Loucy (cell line): ENCODE measurements around the gene GRM5.

Source experiments
- H2AFZ ChIP-seq: fragments of 200-600 bp; sonication (generic); 2 replicates; pipeline ENCODE4 v1.6.0; 2016; ENCODE audit warnings: antibody characterized with exemption, mild to moderate bottlenecking, low read length, moderate library complexity
- H3F3A ChIP-seq: fragments of 200-600 bp; 2 replicates; pipeline ENCODE4 v1.6.0; 2016; ENCODE audit warnings: antibody characterized with exemption, low read depth, mild to moderate bottlenecking
- H3K27me3 ChIP-seq: fragments of 200-600 bp; sonication (generic); 2 replicates; pipeline ENCODE4 v1.6.1; 2014; ENCODE audit warnings: low read length, mild to moderate bottlenecking; ENCODE audit not compliant: insufficient read depth, poor library complexity, severe bottlenecking
- H3K36me3 ChIP-seq: fragments of 200-600 bp; sonication (generic); 2 replicates; pipeline ENCODE4 v1.6.1; 2016; ENCODE audit warnings: low read length; ENCODE audit not compliant: insufficient read depth
- H3K4me1 ChIP-seq: fragments of 200-600 bp; sonication (generic); 2 replicates; pipeline ENCODE4 v1.5.1; 2014; ENCODE audit warnings: low read length, mild to moderate bottlenecking; ENCODE audit not compliant: insufficient read depth, poor library complexity, severe bottlenecking
- H3K4me2 ChIP-seq: fragments of 200-600 bp; sonication (generic); 2 replicates; pipeline ENCODE4 v1.6.0; 2014; ENCODE audit warnings: antibody characterized with exemption, low read length, low read depth, mild to moderate bottlenecking; ENCODE audit not compliant: poor library complexity, severe bottlenecking
- H3K4me3 ChIP-seq: fragments of 200-600 bp; sonication (generic); 2 replicates; pipeline ENCODE4 v1.5.1; 2014; ENCODE audit warnings: low read length, mild to moderate bottlenecking, mixed read lengths; ENCODE audit not compliant: poor library complexity, severe bottlenecking
- H3K79me2 ChIP-seq: fragments of 200-600 bp; sonication (generic); 2 replicates; pipeline ENCODE4 v1.6.1; 2014; ENCODE audit warnings: low read length; ENCODE audit not compliant: insufficient read depth
- H3K9ac ChIP-seq: fragments of 200-600 bp; sonication (generic); 2 replicates; pipeline ENCODE4 v1.6.0; 2014; ENCODE audit warnings: mild to moderate bottlenecking, low read depth, low read length, moderate library complexity; ENCODE audit not compliant: poor library complexity, severe bottlenecking
- H3K9me2 ChIP-seq: fragments of 200-600 bp; sonication (generic); replicated peaks from 2 replicates; pipeline ENCODE4 v1.6.1; 2016; ENCODE audit warnings: low read depth, low read length, mixed read lengths
- H3K9me3 ChIP-seq: fragments of 200-600 bp; sonication (generic); 2 replicates; pipeline ENCODE4 v1.6.1; 2014; ENCODE audit warnings: mild to moderate bottlenecking, antibody characterized with exemption, low read length, low read depth; ENCODE audit not compliant: insufficient read depth
- H4K20me1 ChIP-seq: fragments of 200-600 bp; sonication (generic); 2 replicates; pipeline ENCODE4 v1.6.0; 2014; ENCODE audit warnings: antibody characterized with exemption, low read length, mild to moderate bottlenecking; ENCODE audit not compliant: insufficient read depth, poor library complexity, severe bottlenecking
- CTCF ChIP-seq: fragments of 200-600 bp; sonication (generic); conservative IDR thresholded peaks from 2 replicates; pipeline ENCODE4 v1.5.1; 2014; ENCODE audit warnings: mild to moderate bottlenecking, antibody characterized with exemption, low read length
- EZH2phosphoT487 ChIP-seq: fragments of 200-600 bp; IDR thresholded peaks from 2 replicates; pipeline ENCODE4 v1.6.1; 2018; ENCODE audit warnings: antibody characterized with exemption, mild to moderate bottlenecking, moderate library complexity, borderline replicate concordance

Gene GRM5

DNA sequence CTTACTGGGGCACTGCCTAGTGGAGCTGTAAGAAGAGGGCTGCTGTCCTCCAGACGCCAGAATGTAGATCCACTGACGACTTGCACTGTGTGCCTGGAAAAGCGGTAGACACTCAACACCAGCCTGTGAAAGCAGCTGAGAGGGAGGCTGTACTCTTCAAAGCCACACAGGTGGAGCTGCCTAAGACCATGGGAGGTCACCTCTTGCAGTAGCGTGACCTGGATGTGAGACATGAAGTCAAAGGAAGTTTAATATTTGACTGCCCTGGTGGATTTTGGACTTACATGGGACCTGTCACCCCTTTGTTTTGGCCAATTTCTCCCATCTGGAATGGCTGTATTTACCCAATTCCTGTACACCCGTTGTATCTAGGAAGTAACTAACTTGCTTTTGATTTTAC lies 531.6 kb downstream of the GRM5 start:
- no peaks in the 10 kb centered on the region for H3K9me2 ChIP-seq
- no peaks in the 10 kb centered on the region for H4K20me1 ChIP-seq
- TF ChIP-seq CTCF, result no peak
- no peak for TF ChIP-seq EZH2phosphoT487
- no peaks in the 10 kb centered on the region for H3K9me3 ChIP-seq
- H3K79me2 ChIP-seq, result no peaks in the 10 kb centered on the region
- no peak overlapping the region for H3K9ac ChIP-seq
- no peak overlapping the region for H3K4me2 ChIP-seq
- no peaks in the 10 kb centered on the region for H3K36me3 ChIP-seq
- H3K4me3 ChIP-seq, result no peak overlapping the region
- no peaks in the 10 kb centered on the region for H3K27me3 ChIP-seq
- no peaks in the 10 kb centered on the region for H3K4me1 ChIP-seq
- H3F3A ChIP-seq, result no peaks in the 10 kb centered on the region
- H2AFZ ChIP-seq, result no peak overlapping the region

GRCh38 chr11:88533001-88533400 lies 532.8 kb downstream of the GRM5 start:
- H3K79me2 ChIP-seq, result no peaks in the 10 kb centered on the region
- H3K9me2 ChIP-seq, result no peaks in the 10 kb centered on the region
- H3K9me3 ChIP-seq, result no peaks in the 10 kb centered on the region
- no peak overlapping the region for H3K9ac ChIP-seq
- H3K36me3 ChIP-seq, result no peaks in the 10 kb centered on the region
- H3K4me3 ChIP-seq, result no peak overlapping the region
- no peak overlapping the region for H3K4me2 ChIP-seq
- no peak for TF ChIP-seq CTCF
- no peak for TF ChIP-seq EZH2phosphoT487
- H3F3A ChIP-seq, result no peaks in the 10 kb centered on the region
- no peak overlapping the region for H2AFZ ChIP-seq
- H3K4me1 ChIP-seq, result no peaks in the 10 kb centered on the region
- H3K27me3 ChIP-seq, result no peaks in the 10 kb centered on the region
- no peaks in the 10 kb centered on the region for H4K20me1 ChIP-seq

- no peaks in the 10 kb centered on the region for H3K79me2 ChIP-seq
- H3K36me3 ChIP-seq, result no peaks in the 10 kb centered on the region
- no peak overlapping the region for H2AFZ ChIP-seq
- no peaks in the 10 kb centered on the region for H3K4me1 ChIP-seq
- H3K9me2 ChIP-seq, result no peaks in the 10 kb centered on the region
- no peak for TF ChIP-seq CTCF
- TF ChIP-seq EZH2phosphoT487, result no peak
- H3K4me2 ChIP-seq, result no peak overlapping the region
- H4K20me1 ChIP-seq, result no peaks in the 10 kb centered on the region
- H3K4me3 ChIP-seq, result no peak overlapping the region
- no peaks in the 10 kb centered on the region for H3F3A ChIP-seq
- no peak overlapping the region for H3K9ac ChIP-seq
- no peaks in the 10 kb centered on the region for H3K27me3 ChIP-seq
- H3K9me3 ChIP-seq, result no peaks in the 10 kb centered on the region
These were observed 534.0 kb downstream of the GRM5 start for GRCh38 chr11:88531831-88532230.
